Measurements from ENCODE around the gene ABHD16A.

DNA sequence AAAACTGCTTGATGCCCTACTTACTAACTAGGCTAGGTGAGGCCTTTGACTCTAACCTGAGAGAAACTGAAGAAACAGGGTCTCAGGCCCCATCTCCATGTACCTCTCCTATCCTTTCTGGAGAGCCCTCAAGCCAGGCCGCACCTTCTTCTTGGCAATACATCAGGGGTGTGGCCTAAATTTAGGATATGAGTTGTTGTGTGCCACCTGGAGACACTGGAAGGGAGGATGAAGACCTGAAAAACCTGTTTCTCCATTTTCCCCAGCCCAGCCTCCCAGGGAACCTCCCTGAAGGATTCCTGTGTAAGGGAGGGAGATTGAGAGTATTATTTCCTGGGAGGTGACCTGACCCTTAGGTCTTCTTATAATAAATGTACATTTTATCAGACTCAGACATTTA lies 15.1 kb upstream of the ABHD16A start:
- TF ChIP-seq, protein P1, sequence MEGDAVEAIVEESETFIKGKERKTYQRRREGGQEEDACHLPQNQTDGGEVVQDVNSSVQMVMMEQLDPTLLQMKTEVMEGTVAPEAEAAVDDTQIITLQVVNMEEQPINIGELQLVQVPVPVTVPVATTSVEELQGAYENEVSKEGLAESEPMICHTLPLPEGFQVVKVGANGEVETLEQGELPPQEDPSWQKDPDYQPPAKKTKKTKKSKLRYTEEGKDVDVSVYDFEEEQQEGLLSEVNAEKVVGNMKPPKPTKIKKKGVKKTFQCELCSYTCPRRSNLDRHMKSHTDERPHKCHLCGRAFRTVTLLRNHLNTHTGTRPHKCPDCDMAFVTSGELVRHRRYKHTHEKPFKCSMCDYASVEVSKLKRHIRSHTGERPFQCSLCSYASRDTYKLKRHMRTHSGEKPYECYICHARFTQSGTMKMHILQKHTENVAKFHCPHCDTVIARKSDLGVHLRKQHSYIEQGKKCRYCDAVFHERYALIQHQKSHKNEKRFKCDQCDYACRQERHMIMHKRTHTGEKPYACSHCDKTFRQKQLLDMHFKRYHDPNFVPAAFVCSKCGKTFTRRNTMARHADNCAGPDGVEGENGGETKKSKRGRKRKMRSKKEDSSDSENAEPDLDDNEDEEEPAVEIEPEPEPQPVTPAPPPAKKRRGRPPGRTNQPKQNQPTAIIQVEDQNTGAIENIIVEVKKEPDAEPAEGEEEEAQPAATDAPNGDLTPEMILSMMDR (IDR thresholded peaks at IDR 0.05): no peak
- TF ChIP-seq RAD21 (conservative IDR thresholded peaks at IDR 0.05 in 1 of 2, IDR thresholded peaks at IDR 0.05 in 1 of 2): no peak
- no peak for TF ChIP-seq TP53 (CRISPR knock-in tag; IDR thresholded peaks at IDR 0.05)
- no peak for TF ChIP-seq POLR2AphosphoS2 (conservative IDR thresholded peaks at IDR 0.05; ENCODE audit: low read length)
- TF ChIP-seq, protein P2, sequence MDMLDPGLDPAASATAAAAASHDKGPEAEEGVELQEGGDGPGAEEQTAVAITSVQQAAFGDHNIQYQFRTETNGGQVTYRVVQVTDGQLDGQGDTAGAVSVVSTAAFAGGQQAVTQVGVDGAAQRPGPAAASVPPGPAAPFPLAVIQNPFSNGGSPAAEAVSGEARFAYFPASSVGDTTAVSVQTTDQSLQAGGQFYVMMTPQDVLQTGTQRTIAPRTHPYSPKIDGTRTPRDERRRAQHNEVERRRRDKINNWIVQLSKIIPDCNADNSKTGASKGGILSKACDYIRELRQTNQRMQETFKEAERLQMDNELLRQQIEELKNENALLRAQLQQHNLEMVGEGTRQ (IDR thresholded peaks at IDR 0.05): no peak

Data from A549 (cell line).